ENCODE data around the gene MYO1B. TPM values are rescaled to one million over a fixed set of nuclear protein-coding genes. Genes with fewer than 3 reads are reported as not detected.

Gene MYO1B
- total and polyA plus RNA-seq, 2 of the 8 experiments (the other 6 are each of a cell fraction or from before 2014, with no cell fraction given), result 15.5 to 61.2 TPM

- CTCF ChIA-PET (ENCODE audit: partially characterized antibody), result interaction anchor here (1.0 kb wide), 1 partner anchor 31 kb away, joined by 5 read pairs; no protein-coding TSS in a partner anchor
- TF ChIP-seq SIN3A (conservative IDR thresholded peaks at IDR 0.05 in 1 of 2, IDR thresholded peaks at IDR 0.05 in 1 of 2; ENCODE audit: low read depth in 1 of 2, low read length in 2 of 2) (no peak), RAD21 (IDR thresholded peaks at IDR 0.05 in 1 of 2, conservative IDR thresholded peaks at IDR 0.05 in 1 of 2; ENCODE audit: low read depth in 2 of 2, low read length in 2 of 2) (no peak), RNF2 (IDR thresholded peaks at IDR 0.05; ENCODE audit: borderline replicate concordance, low read depth, low read length, missing control alignments, poor library complexity, severe bottlenecking) (no peak), MAFK (IDR thresholded peaks at IDR 0.05; ENCODE audit: low read depth, low read length) (no peak), JUN (IDR thresholded peaks at IDR 0.05; ENCODE audit: low read depth, low read length) (no peak)
These were observed 225.1 kb downstream of the MYO1B start for GRCh38 chr2:191470306-191470705.

More at GRCh38 chr2:191470306-191470705, 225.1 kb downstream of the MYO1B start:
- DNase-seq (ENCODE audit: low read depth in 1 of 2, low spot score in 2 of 2) (no peak), FAIRE-seq (no peak)
- H3K27ac ChIP-seq (ENCODE audit: low read depth, low read length), result no peak overlapping the region
- no peak overlapping the region for H3K56ac ChIP-seq (replicated peaks; ENCODE audit: insufficient read length, low read depth, low read length)
- H2BK120ac ChIP-seq (replicated peaks; ENCODE audit: low read depth, low read length), result no peak overlapping the region
- no peak overlapping the region for H3K4ac ChIP-seq (replicated peaks; ENCODE audit: insufficient read length, low read depth, low read length)
- no peak overlapping the region for H3K4me2 ChIP-seq (ENCODE audit: insufficient read depth in 1 of 2, low read depth in 2 of 2, low read length in 2 of 2)
- H3K18ac ChIP-seq (ENCODE audit: extremely low read depth, low read length), result no peak overlapping the region
- H2BK5ac ChIP-seq (ENCODE audit: low read depth, low read length), result no peak overlapping the region
- POLR2A ChIA-PET (ENCODE audit: partially characterized antibody), result no interaction called here
- no peaks in the 10 kb centered on the region for H3K4me1 ChIP-seq (replicated peaks in 1 of 4; ENCODE audit: control insufficient read depth in 3 of 4, insufficient read depth in 4 of 4, low read length in 3 of 4)
- no peaks in the 10 kb centered on the region for H4K20me1 ChIP-seq (replicated peaks in 1 of 2; ENCODE audit: control insufficient read depth in 1 of 2, insufficient read depth in 2 of 2, low read length in 2 of 2)
- H2AFZ ChIP-seq (ENCODE audit: low read length), result no peak overlapping the region
- H3K9me3 ChIP-seq (ENCODE audit: insufficient read depth in 2 of 2, low read depth in 1 of 2, low read length in 1 of 2), result no peaks in the 10 kb centered on the region
- H3K27me3 ChIP-seq (replicated peaks in 1 of 4; ENCODE audit: control insufficient read depth in 3 of 4, extremely low read depth in 1 of 4, insufficient read depth in 3 of 4, low read length in 3 of 4), result no peaks in the 10 kb centered on the region; a peak in 1 of 7 replicates
- no peak overlapping the region for H4K5ac ChIP-seq (ENCODE audit: insufficient read length, low read depth, low read length)
- H2BK12ac ChIP-seq (ENCODE audit: low read depth, low read length), result no peak overlapping the region
- no peaks in the 10 kb centered on the region for H3K23me2 ChIP-seq (ENCODE audit: low read depth, low read length)
- no peak overlapping the region for H2BK20ac ChIP-seq (ENCODE audit: low read length)
- H3K14ac ChIP-seq (ENCODE audit: insufficient read length), result no peak overlapping the region
- no peak overlapping the region for H4K8ac ChIP-seq (ENCODE audit: extremely low read depth, insufficient read depth, low read length)
- no peak overlapping the region for H4K91ac ChIP-seq (replicated peaks; ENCODE audit: insufficient read length, low read length)
- H2AK5ac ChIP-seq (ENCODE audit: low read depth, low read length), result no peak overlapping the region
- no peak overlapping the region for H3K4me3 ChIP-seq (ENCODE audit: extremely low read depth in 1 of 4, insufficient read depth in 2 of 4, low read depth in 3 of 4, low read length in 4 of 4)
- no peaks in the 10 kb centered on the region for H3K36me3 ChIP-seq (ENCODE audit: control insufficient read depth in 2 of 4, insufficient read depth in 4 of 4, low read length in 3 of 4)
- no peaks in the 10 kb centered on the region for H3K79me2 ChIP-seq (ENCODE audit: control insufficient read depth in 1 of 2, insufficient read depth in 2 of 2, low read length in 2 of 2)
- no peak overlapping the region for H2BK15ac ChIP-seq (ENCODE audit: low read length)
- H3K9ac ChIP-seq (replicated peaks in 1 of 4; ENCODE audit: extremely low read depth in 1 of 4, low read depth in 3 of 4, low read length in 3 of 4), result no peak overlapping the region
- H3K23ac ChIP-seq (ENCODE audit: insufficient read length), result no peak overlapping the region
- no peaks in the 10 kb centered on the region for H3K79me1 ChIP-seq (ENCODE audit: low read depth, low read length)

All from H1 (cell line).